Panc1 (cell line): ENCODE results near the gene TBCK.
"Not testable (repeated sequence)": the region's sequence is repeated elsewhere in the genome, so short reads cannot be mapped to it uniquely, and the experiment has no call there.

Experiments used
- CTCF ChIP-seq: fragments of 450-650 bp; IDR thresholded peaks from 2 replicates; pipeline ENCODE4 v1.5.1; 2017; ENCODE audit warnings: mild to moderate bottlenecking
- SIN3A ChIP-seq: IDR thresholded peaks from 2 replicates; pipeline ENCODE4 v1.6.1; 2012; ENCODE audit warnings: low read depth, mild to moderate bottlenecking, low read length, moderate library complexity, borderline replicate concordance; ENCODE audit not compliant: insufficient read depth

GRCh38 chr4:106119949-106120555 is 196.0 kb downstream of the TBCK start:
- TF ChIP-seq CTCF, SIN3A: not testable (repeated sequence)
